HepG2 (cell line): ENCODE results near the gene CPAMD8. TPM values are rescaled to one million over a fixed set of nuclear protein-coding genes. Genes with fewer than 3 reads are reported as not detected.

Experiments used
- ATAC-seq: fragments of 200-7000 bp; cut with Tn5 transposase; 3 replicates; pipeline ENCODE4 v1.9.1; 2020; ENCODE audit warnings: mild to moderate bottlenecking, moderate library complexity
- BruUV-seq: library from RNA; stranded (reverse); fragments of 400-500 nt; replicated peaks from 2 replicates; lab custom pipeline; 2021; lab: Mats Ljungman, UMichigan
- CTCF ChIA-PET: fragments of 300-600 bp; formaldehyde crosslinking; extraction: SDS; loops from one replicate; lab custom pipeline; 2021; ENCODE audit warnings: low total read pairs, inconsistent platforms, low intra/inter-chr PET ratio; lab: Yijun Ruan, JAX
- POLR2A ChIA-PET: fragments of 350-600 bp; sonication (Branson Sonifier 250); formaldehyde crosslinking; loops from one replicate; lab custom pipeline; 2020; ENCODE audit warnings: antibody characterized with exemption, inconsistent platforms; lab: Yijun Ruan, JAX
- DNase-seq: peaks from one replicate; pipeline ENCODE4 v3.0.0-alpha.2; 2015; ENCODE audit warnings: low spot score
- FAIRE-seq: peaks from 3 replicates; lab custom pipeline; 2011; peaks lifted over from hg19 to GRCh38; lab: Jason Lieb, UNC
- H2AFZ ChIP-seq: one replicate; pipeline ENCODE4 v1.6.1; 2011; ENCODE audit warnings: low read length, inconsistent platforms
- H3K27ac ChIP-seq: fragments of 300-600 bp; 3 replicates; pipeline ENCODE4 v1.8.0; 2011; ENCODE audit warnings: mixed run types, mild to moderate bottlenecking, mixed read lengths, low read length, inconsistent platforms; ENCODE audit not compliant: insufficient read depth; ENCODE audit errors: extremely low read length
- H3K27me3 ChIP-seq, 2 experiments: fragments of 200-600 bp in 1 of 2; 2 replicates in 1 of 2; 3 replicates in 1 of 2; pipeline versions ENCODE4 v1.6.0 to v1.8.0; 2011; ENCODE audit warnings: low read length in 2 of 2, mild to moderate bottlenecking in 2 of 2, moderate library complexity in 2 of 2, inconsistent platforms in 1 of 2; ENCODE audit not compliant: insufficient read depth in 2 of 2, control insufficient read depth in 1 of 2
- H3K36me3 ChIP-seq, 2 experiments: fragments of 200-600 bp in 1 of 2; replicated peaks in 1 of 2; 2 replicates in 1 of 2; 3 replicates in 1 of 2; pipeline versions ENCODE4 v1.5.1 to v1.8.0; 2011; ENCODE audit warnings: low read length in 2 of 2, inconsistent platforms in 1 of 2; ENCODE audit not compliant: insufficient read depth in 2 of 2, control insufficient read depth in 1 of 2
- H3K4me1 ChIP-seq: 2 replicates; pipeline ENCODE4 v1.5.1; 2012; ENCODE audit warnings: low read length, inconsistent platforms; ENCODE audit not compliant: insufficient read depth
- H3K4me2 ChIP-seq: 2 replicates; pipeline ENCODE4 v1.6.0; 2011; ENCODE audit warnings: low read depth, low read length, inconsistent platforms
- H3K4me3 ChIP-seq, 3 experiments: fragments of 200-600 bp in 1 of 3; sonication (generic), shearing (Covaris generic) in 1 of 3; replicated peaks in 1 of 3; 2 replicates each; pipeline ENCODE4 v1.5.1; 2011 to 2016; ENCODE audit warnings: low read length in 3 of 3, inconsistent platforms in 2 of 3, low read depth in 2 of 3, mild to moderate bottlenecking in 2 of 3, control low read depth in 1 of 3, mixed read lengths in 1 of 3; ENCODE audit not compliant: insufficient read depth in 1 of 3
- H3K79me2 ChIP-seq: one replicate; pipeline ENCODE4 v1.6.1; 2011; ENCODE audit warnings: low read length, inconsistent platforms; ENCODE audit not compliant: insufficient read depth
- H3K9ac ChIP-seq: 2 replicates; pipeline ENCODE4 v1.6.0; 2011; ENCODE audit warnings: mild to moderate bottlenecking, low read depth, low read length, inconsistent platforms; ENCODE audit not compliant: insufficient read depth
- H3K9me3 ChIP-seq: 2 replicates; pipeline ENCODE4 v1.5.1; 2012; ENCODE audit warnings: mild to moderate bottlenecking, low read length
- H4K20me1 ChIP-seq: 2 replicates; pipeline ENCODE4 v1.6.0; 2011; ENCODE audit warnings: inconsistent platforms, mild to moderate bottlenecking, low read length, moderate library complexity; ENCODE audit not compliant: insufficient read depth
- BRCA1 ChIP-seq: sonication (generic); formaldehyde crosslinking; IDR thresholded peaks from 2 replicates; pipeline ENCODE4 v1.4.0; 2020; ENCODE audit warnings: missing genetic modification reagents
- HNRNPL ChIP-seq: fragments of 200-400 bp; formaldehyde crosslinking; IDR thresholded peaks from 2 replicates; pipeline ENCODE4 v1.6.1; 2017; ENCODE audit warnings: mild to moderate bottlenecking, low read depth, low read length
- HNRNPLL ChIP-seq: fragments of 200-400 bp; formaldehyde crosslinking; IDR thresholded peaks from 2 replicates; pipeline ENCODE4 v1.6.1; 2017; ENCODE audit warnings: mild to moderate bottlenecking, low read depth, low read length; ENCODE audit not compliant: poor library complexity, severe bottlenecking
- HOXA5 ChIP-seq: sonication (generic); formaldehyde crosslinking; IDR thresholded peaks from 2 replicates; pipeline ENCODE4 v1.4.0; 2020; ENCODE audit warnings: missing genetic modification reagents
- MAX ChIP-seq: IDR thresholded peaks from 2 replicates; pipeline ENCODE4 v1.6.1; 2012; ENCODE audit warnings: inconsistent platforms
- MEIS2 ChIP-seq: sonication (generic); formaldehyde crosslinking; IDR thresholded peaks from 2 replicates; pipeline ENCODE4 v1.9.0; 2021; ENCODE audit warnings: mild to moderate bottlenecking, missing genetic modification reagents
- NONO ChIP-seq, 2 experiments: fragments of 450-650 bp in 1 of 2; sonication (generic) in 1 of 2; formaldehyde crosslinking in 1 of 2; IDR thresholded peaks in 1 of 2; conservative IDR thresholded peaks in 1 of 2; 2 replicates each; pipeline versions ENCODE4 v1.6.1 to v1.8.0; 2017 to 2022; ENCODE audit warnings: mild to moderate bottlenecking in 1 of 2, missing genetic modification reagents in 1 of 2, moderate library complexity in 1 of 2
- NR2F6 ChIP-seq, 2 experiments: IDR thresholded peaks; 2 replicates each; pipeline ENCODE4 v1.6.1; 2016; ENCODE audit warnings: antibody characterized with exemption in 1 of 2, mild to moderate bottlenecking in 1 of 2
- PATZ1 ChIP-seq: sonication (generic); formaldehyde crosslinking; IDR thresholded peaks from 2 replicates; pipeline ENCODE4 v1.4.0; 2020; ENCODE audit warnings: missing genetic modification reagents
- PHF8 ChIP-seq: sonication (generic); formaldehyde crosslinking; IDR thresholded peaks from 2 replicates; pipeline ENCODE4 v1.5.0; 2020; ENCODE audit warnings: missing genetic modification reagents
- REXO4 ChIP-seq: sonication (generic); formaldehyde crosslinking; IDR thresholded peaks from 2 replicates; pipeline ENCODE4 v1.8.0; 2022; ENCODE audit warnings: missing genetic modification reagents, mild to moderate bottlenecking, borderline replicate concordance
- SALL1 ChIP-seq: sonication (generic); formaldehyde crosslinking; IDR thresholded peaks from 2 replicates; pipeline ENCODE4 v1.8.0; 2022; ENCODE audit warnings: mild to moderate bottlenecking, missing genetic modification reagents
- SAP130 ChIP-seq: IDR thresholded peaks from 2 replicates; pipeline ENCODE4 v1.6.1; 2016; ENCODE audit warnings: low read depth
- YEATS2 ChIP-seq: sonication (generic); formaldehyde crosslinking; IDR thresholded peaks from 2 replicates; pipeline ENCODE4 v1.4.0; 2020; ENCODE audit warnings: missing genetic modification reagents, borderline replicate concordance
- YEATS4 ChIP-seq: sonication (generic); formaldehyde crosslinking; IDR thresholded peaks from 2 replicates; pipeline ENCODE4 v1.4.0; 2020; ENCODE audit warnings: missing genetic modification reagents, borderline replicate concordance
- ZNF225 ChIP-seq: sonication (generic); formaldehyde crosslinking; IDR thresholded peaks from 2 replicates; pipeline ENCODE4 v1.4.0; 2020; ENCODE audit warnings: mild to moderate bottlenecking, missing genetic modification reagents
- ZNF777 ChIP-seq: sonication (generic); formaldehyde crosslinking; IDR thresholded peaks from 2 replicates; pipeline ENCODE4 v1.4.0; 2020; ENCODE audit warnings: missing genetic modification reagents
- WGBS: methylation state at CpG from one replicate; pipeline ENCODE4 v1.1.6; 2017; ENCODE audit warnings: low lambda C conversion rate; 5-methylcytosine and 5-hydroxymethylcytosine counted together
- in situ Hi-C: cut with HindIII; loops from 2 replicates; pipeline ENCODE4 v1.10.0; 2017; ENCODE audit warnings: low pct_unique_long_range_greater_than_20kb; ENCODE audit not compliant: extremely low pct_ligation_motif_present
- intact Hi-C: fragments of 100-400 bp; cut with micrococcal nuclease; formaldehyde crosslinking; loops from one replicate; pipeline ENCODE4 v1.10.0; 2022; ENCODE audit not compliant: unreplicated experiment
- polyA plus RNA-seq, 8 experiments: library from polyadenylated mRNA; depleted of rRNA in 3 of 8; stranded (reverse) in 7 of 8; unstranded in 1 of 8; fragments of >200 nt; fragmentation: Illumina TruSeq in 4 of 8; extraction: Trizol in 4 of 8; gene quantifications; 2 replicates each; pipeline versions ENCODE4 v1.2.1 to v1.2.3, GENCODE V29; 2011 to 2016; ENCODE audit warnings: low read depth in 4 of 8, missing spikeins in 1 of 8, mixed read lengths in 1 of 8; ENCODE audit not compliant: insufficient read depth in 1 of 8
- total RNA-seq, 5 experiments: library from RNA; depleted of rRNA; stranded (reverse); fragments of >200 nt; fragmentation: Illumina TruSeq; extraction: Trizol; gene quantifications; 2 replicates each; pipeline ENCODE4 v1.2.3, GENCODE V29; 2016; ENCODE audit warnings: low read depth in 1 of 5
- TF ChIP-seq, protein P1 (sequence below): IDR thresholded peaks from 2 replicates; pipeline ENCODE4 v1.6.1; 2016; ENCODE audit warnings: missing genetic modification reagents, missing compliant biosample characterization
- TF ChIP-seq, protein P2 (sequence below): sonication (generic); formaldehyde crosslinking; conservative IDR thresholded peaks from 2 replicates; pipeline ENCODE4 v1.4.0; 2020; ENCODE audit warnings: missing genetic modification reagents

Gene CPAMD8
- total and polyA plus RNA-seq, 2 of the 13 experiments (the other 11 are each of a cell fraction or from before 2014, with no cell fraction given) = 0.29 to 0.34 TPM

DNA sequence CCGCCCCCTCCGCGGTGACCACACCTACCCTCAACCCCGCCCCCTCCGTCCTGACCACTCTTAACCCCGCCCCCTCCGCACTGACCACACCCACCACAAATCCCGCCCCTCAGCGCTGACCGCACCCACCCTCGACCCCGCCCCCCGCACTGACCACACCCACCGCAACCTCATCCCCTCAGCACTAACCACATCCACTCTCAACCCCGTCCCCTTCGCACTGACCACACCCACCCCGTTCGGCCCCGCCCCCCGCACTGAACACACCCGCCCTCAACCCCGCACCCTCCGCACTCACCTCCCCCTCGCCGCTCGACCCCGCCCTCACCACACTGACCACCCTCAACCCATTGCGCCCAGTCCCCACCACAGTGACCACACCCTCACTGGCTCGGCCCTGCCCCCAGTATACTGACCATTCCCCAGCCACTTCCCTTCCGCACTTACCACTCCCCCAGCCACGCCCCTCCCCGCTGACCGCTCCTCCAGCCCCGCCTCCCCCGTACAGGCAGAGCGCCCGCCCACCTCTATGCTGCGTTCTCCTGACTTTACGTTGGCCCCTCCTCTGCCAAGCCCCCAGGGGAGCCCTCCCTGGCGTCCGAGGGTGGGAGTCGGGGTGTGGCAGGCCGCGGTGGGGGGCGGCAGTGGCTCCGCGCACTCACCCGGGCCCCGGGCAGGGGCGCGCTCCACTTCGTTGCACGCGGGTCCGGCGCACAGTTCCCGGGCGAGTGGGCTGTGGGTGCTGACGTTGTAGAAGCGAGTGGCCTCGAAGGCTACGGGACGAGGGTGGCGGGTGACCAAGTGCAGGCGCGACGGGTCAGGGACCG lies 129.4 kb downstream of the CPAMD8 start:
- H3K9ac ChIP-seq = peak overlapping the region; percentile 34; the same call in 1 of the 2 replicates
- DNase-seq = peak; percentile 74
- POLR2A ChIA-PET = no interaction called here
- H3K4me1 ChIP-seq = peaks cover 38% of the 10 kb centered on the region
- H3K4me2 ChIP-seq = peak overlapping the region; percentile 61
- H3K27ac ChIP-seq = no peak overlapping the region
- intact Hi-C loops = no loop called here
- no peaks in the 10 kb centered on the region for H3K36me3 ChIP-seq
- 21% methylated on average over 62 of the region's 68 CpGs for WGBS
- peaks cover 4 to 40% of the 10 kb centered on the region in 2 experiments; a peak in 4 of 5 replicates for H3K27me3 ChIP-seq
- ATAC-seq = peak; percentile 81
- FAIRE-seq = no peak
- H4K20me1 ChIP-seq = no peaks in the 10 kb centered on the region
- in situ Hi-C loops = no loop called here
- no peak overlapping the region for H2AFZ ChIP-seq
- H3K4me3 ChIP-seq = peak overlapping the region; percentile 42 to 71 (median 71); a peak in 4 of 6 replicates
- CTCF ChIA-PET = no interaction called here
- H3K9me3 ChIP-seq = no peaks in the 10 kb centered on the region
- H3K79me2 ChIP-seq = no peaks in the 10 kb centered on the region
- no TSS peak for BruUV-seq
- TF ChIP-seq MAX (peak; percentile 63; the same call in 1 of the 2 replicates), PATZ1 (CRISPR knock-in tag) (0 out of 2 replicates have a peak, but pooled peaks have one; percentile 23), HNRNPLL (peak; percentile 46), ZNF225 (CRISPR knock-in tag) (no peak), SALL1 (CRISPR knock-in tag) (0 out of 2 replicates have a peak, but pooled peaks have one; percentile 23), MEIS2 (0 out of 2 replicates have a peak, but pooled peaks have one; percentile 40), SAP130 (CRISPR knock-in tag) (peak; percentile 32; the same call in 1 of the 2 replicates), HNRNPL (no peak), REXO4 (CRISPR knock-in tag) (0 out of 2 replicates have a peak, but pooled peaks have one; percentile 36), NR2F6 (IDR thresholded peaks at IDR 0.05) (no peak), NR2F6 (CRISPR knock-in tag; IDR thresholded peaks at IDR 0.05) (no peak), BRCA1 (no peak), ZNF777 (CRISPR knock-in tag) (peak; percentile 68), HOXA5 (CRISPR knock-in tag) (no peak), PHF8 (CRISPR knock-in tag) (peak; percentile 41; the same call in 1 of the 2 replicates), YEATS4 (no peak), YEATS2 (CRISPR knock-in tag) (no peak), NONO (IDR thresholded peaks at IDR 0.05) (no peak), NONO (CRISPR knock-in tag; conservative IDR thresholded peaks at IDR 0.05) (0 out of 2 replicates have a peak, but pooled peaks have one; percentile 15)
- TF ChIP-seq, protein P1, sequence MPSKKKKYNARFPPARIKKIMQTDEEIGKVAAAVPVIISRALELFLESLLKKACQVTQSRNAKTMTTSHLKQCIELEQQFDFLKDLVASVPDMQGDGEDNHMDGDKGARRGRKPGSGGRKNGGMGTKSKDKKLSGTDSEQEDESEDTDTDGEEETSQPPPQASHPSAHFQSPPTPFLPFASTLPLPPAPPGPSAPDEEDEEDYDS (CRISPR knock-in tag) = peak; percentile 25; the same call in 1 of the 2 replicates
- TF ChIP-seq, protein P2, sequence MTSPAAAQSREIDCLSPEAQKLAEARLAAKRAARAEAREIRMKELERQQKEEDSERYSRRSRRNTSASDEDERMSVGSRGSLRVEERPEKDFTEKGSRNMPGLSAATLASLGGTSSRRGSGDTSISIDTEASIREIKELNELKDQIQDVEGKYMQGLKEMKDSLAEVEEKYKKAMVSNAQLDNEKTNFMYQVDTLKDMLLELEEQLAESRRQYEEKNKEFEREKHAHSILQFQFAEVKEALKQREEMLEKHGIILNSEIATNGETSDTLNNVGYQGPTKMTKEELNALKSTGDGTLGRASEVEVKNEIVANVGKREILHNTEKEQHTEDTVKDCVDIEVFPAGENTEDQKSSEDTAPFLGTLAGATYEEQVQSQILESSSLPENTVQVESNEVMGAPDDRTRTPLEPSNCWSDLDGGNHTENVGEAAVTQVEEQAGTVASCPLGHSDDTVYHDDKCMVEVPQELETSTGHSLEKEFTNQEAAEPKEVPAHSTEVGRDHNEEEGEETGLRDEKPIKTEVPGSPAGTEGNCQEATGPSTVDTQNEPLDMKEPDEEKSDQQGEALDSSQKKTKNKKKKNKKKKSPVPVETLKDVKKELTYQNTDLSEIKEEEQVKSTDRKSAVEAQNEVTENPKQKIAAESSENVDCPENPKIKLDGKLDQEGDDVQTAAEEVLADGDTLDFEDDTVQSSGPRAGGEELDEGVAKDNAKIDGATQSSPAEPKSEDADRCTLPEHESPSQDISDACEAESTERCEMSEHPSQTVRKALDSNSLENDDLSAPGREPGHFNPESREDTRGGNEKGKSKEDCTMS (CRISPR knock-in tag) = no peak
